A673 (cell line): Measurements from ENCODE around the gene RNF175.

Source experiments
- CTCF ChIP-seq: fragments of 300-800, 200-600 bp; sonication (generic); conservative IDR thresholded peaks from 2 replicates; pipeline ENCODE4 v1.5.1; 2017; ENCODE audit warnings: low read depth, mild to moderate bottlenecking, antibody characterized with exemption, low read length, moderate library complexity, mixed read lengths
- EZH2 ChIP-seq: fragments of 200-600 bp; sonication (generic); IDR thresholded peaks from 2 replicates; pipeline ENCODE4 v1.6.1; 2017; ENCODE audit warnings: borderline replicate concordance, low read depth, mild to moderate bottlenecking, mixed read lengths, antibody characterized with exemption, low read length; ENCODE audit not compliant: poor library complexity, severe bottlenecking

GRCh38 chr4:153684182-153684970 lies 75.4 kb downstream of the RNF175 start, which contains the start of gene TLR2:
- TF ChIP-seq CTCF = no peak
- peak; percentile 76 for TF ChIP-seq EZH2
